HS-27A (cell line): Measurements from ENCODE around the gene ADAMTSL1.

Source experiments
- DNase-seq: peaks from one replicate; pipeline ENCODE4 v3.0.0-alpha.2; 2012; ENCODE audit warnings: low read depth, missing footprints

ADAMTSL1 gene

DNA sequence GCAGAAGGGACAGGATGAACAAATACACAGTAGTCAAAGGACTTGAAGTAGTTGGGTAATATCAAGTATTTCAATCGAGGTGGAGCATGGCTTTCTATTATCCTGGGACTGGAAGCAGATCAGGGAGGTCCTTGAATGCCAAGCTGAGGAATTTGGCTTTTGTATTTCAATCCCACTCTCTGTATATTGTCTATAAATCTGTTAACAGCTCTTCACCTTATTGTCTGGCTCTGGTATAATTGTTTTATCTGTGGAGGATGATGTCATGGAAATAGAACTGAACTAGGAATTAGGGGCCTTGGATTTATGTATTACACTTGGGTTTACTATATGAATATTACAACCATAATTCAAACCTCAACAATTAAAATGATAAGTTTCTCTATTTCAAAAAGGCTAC is 6.3 kb upstream of the ADAMTSL1 start:
- DNase-seq = no peak

DNA sequence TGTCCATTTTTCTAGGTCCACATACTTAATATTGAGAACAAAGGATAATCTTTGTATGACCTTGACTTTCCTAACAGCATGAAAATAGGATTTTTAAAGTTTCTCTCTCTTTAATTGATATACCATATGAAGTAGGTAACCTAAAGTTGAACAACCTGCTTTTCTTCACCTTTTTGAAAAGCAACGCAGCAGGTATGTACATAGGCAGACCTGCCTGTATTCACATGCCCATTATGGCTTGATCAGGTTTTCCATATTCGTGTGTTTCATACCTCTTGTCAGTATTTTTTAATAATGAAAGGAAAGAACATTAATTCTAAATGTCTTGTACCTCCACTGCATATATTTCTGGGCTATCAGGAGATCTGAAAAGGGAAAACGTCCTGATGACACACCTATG is 1.5 kb upstream of the ADAMTSL1 start:
- no peak for DNase-seq

GRCh38 chr9:18472841-18473251 is 1.1 kb upstream of the ADAMTSL1 start:
- DNase-seq = no peak

DNA sequence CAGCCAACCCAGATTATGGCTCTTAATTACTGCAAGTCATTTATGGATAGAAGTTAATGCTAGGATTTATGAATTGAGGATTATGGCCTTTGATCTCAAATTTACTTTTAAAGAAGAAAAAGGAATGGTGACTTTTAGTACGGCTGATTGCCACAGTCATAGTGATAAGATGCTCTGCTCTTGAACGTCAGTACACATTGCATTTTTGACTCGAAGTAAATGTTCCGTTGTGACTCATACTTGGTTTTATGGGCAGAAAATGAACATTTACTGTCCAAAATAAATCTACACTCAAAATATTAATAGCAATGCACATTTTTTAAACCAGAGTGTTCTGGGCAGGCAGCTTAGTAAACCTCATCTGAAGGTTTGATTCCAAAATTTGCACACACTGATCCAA is 830 bp downstream of the ADAMTSL1 start:
- no peak for DNase-seq

GRCh38 chr9:18477121-18477660 is 3.2 kb downstream of the ADAMTSL1 start:
- no peak for DNase-seq

DNA sequence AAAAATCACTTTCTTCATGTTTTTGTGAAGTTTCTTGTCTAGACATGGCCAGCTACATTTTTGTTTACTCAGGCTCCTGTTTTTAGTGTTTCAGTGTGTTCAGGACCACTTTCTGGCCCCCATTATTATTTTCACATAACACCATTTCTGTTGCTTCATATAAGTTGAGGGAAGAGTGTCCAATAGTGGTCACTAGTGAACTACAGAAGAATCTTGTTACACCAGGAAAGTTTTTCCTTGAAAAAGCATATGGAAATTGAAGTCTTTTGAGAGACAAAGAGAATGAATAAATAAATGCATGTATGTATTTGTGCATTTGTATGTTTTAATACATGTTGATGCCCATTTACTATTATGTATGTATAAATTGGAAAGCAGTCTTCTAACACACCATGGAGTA is 3.8 kb downstream of the ADAMTSL1 start:
- no peak for DNase-seq

DNA sequence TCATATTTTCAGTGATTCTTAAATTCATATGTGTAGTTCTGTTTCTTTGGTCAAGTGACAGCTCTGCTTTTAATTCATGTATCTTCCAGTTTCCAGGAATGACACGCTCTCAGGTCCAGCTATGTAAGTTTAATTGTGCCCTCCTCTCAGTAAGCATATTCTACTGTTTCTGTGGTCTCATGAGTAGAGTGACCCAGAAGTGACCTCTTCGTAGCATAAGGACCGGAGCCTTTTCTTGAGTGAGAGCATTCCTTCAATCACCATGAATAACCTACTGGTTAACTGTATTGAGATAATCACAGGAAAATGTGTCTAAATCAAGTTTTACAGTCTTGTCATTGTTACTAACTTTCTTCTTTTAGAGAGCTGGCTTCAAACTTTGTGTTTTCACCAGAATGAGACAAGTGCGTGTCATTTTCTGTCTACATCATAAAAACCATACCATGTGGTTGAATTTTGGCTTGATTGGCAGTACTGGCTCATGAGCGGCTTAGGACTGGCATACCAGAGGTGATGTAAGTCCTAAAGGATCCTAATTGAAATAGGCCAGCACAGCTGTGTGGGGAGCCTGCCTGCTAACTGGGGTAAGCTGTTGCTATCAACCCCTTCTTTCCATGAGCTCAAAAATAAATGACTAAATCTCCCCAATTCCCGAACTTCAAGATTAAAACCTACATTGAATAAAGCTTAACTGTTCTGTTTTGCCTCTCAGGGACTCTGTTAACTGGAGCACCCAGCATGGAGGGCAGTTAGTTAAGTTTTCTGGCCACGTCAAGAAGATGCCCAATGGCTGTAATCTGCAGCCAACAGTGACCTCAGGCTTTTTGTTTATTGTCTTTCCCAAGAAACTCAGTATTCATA is 4.8 kb downstream of the ADAMTSL1 start:
- peak; percentile 74 for DNase-seq

- DNase-seq = no peak
These were observed 5.5 kb downstream of the ADAMTSL1 start for GRCh38 chr9:18479405-18479804.

DNA sequence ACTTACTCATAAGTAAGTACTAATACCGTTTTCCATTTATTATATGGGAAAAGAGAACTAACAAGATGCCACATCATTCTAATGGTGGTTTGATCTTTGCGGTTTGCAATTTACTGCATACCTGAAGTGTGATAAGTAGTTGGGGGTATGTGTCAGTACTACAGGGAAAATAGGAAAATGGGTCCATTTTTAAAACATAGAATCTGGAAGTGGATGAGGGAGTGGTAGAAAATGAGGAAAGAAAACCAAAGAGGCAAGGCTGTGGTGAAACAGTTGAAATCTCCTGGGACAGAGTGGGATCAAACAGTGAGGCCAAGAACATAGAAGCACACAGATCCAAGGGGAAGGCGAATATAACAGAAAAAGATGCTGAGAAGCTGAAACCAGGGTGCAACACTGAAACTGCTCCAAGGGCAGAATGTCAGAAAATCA is 6.7 kb downstream of the ADAMTSL1 start:
- DNase-seq = no peak

- no peak for DNase-seq
These were observed 8.4 kb downstream of the ADAMTSL1 start for GRCh38 chr9:18482371-18482770.

DNA sequence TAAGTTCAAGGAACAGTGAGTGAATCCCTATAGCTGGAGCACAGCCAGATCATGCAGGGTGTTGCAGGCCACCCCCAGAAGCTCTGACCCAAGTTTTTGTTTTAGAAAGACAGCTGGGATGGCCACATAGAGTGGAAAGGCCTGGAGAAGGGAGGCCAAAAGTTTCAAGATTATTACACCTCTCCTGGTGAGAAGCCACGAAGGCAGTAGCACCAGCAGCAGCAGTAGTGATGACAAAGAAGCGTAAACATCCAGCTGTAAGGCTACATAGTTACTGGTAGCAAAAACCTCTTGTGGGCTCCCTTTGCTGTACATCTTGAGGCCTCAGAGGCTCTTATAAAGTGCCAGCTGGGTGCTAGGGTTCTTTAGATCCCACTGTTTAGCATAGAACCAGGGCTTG is 11.8 kb downstream of the ADAMTSL1 start:
- no peak for DNase-seq

- DNase-seq = no peak
These were observed 13.7 kb downstream of the ADAMTSL1 start for GRCh38 chr9:18487611-18488010.

GRCh38 chr9:18488886-18489285 is 14.9 kb downstream of the ADAMTSL1 start:
- no peak for DNase-seq

GRCh38 chr9:18489861-18490260 is 15.9 kb downstream of the ADAMTSL1 start:
- no peak for DNase-seq

GRCh38 chr9:18490641-18491370 is 16.9 kb downstream of the ADAMTSL1 start:
- DNase-seq = peak; percentile 89

GRCh38 chr9:18492612-18493011 is 18.7 kb downstream of the ADAMTSL1 start:
- DNase-seq = peak; percentile 29

- no peak for DNase-seq
These were observed 19.6 kb downstream of the ADAMTSL1 start for GRCh38 chr9:18493451-18493993.

DNA sequence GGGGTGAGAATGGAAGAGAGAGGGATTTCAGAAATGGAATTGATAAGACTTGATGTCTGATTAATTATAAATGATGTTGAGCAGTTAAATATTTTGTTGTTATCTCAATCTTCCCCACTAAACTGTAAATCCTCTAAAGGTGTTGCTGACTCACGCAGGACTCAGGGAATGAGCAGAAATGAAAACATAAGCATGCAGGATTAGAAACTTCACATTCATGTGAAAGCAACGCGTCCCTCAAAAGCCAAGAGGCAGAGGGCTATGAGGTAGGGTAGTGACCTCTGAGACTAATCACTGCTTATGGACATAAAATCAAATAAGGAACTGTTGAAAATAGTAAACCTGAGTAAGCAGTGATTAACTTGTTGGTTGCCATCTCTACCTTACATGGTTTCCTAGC is 21.1 kb downstream of the ADAMTSL1 start:
- no peak for DNase-seq

GRCh38 chr9:18496256-18497000 is 22.5 kb downstream of the ADAMTSL1 start:
- DNase-seq = no peak

DNA sequence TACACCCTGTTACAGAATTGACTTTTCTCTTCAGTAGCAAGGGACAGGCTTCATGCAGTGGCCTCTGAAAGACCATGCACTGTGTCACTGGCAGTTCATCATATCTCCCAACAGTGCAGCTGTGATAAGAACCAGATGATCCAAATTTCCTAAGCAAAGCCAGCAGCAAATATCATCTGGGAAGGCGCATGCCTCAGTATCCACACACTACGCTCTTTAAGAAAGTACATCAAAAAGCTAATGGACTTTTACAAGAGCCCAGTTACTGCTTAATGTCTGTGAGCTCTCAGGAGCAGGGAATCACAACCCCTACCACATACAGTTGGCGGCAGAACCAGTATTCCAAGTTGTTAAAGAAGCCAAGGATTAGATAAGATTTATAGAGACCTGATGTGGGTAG is 25.1 kb downstream of the ADAMTSL1 start:
- DNase-seq = no peak

DNA sequence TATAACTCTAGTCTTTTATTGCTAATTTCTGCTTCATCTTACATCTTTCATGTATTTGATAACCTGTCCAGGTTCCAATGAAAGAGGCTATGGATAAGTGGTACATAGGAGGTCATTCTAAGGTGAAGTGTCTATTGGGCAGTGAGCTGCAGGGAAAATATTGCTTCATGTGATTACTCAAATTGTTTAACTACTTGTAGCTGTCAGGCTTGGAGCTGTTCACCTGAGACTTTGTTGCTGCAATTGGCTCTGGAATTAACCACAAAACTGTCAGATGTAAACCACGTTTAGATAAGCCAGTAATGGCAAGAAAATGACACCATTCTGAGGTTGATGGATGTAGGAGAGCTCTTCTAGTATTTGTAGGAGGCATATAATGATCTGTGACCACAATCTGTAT is 26.0 kb downstream of the ADAMTSL1 start:
- DNase-seq = no peak

GRCh38 chr9:18500451-18500850 is 26.5 kb downstream of the ADAMTSL1 start:
- DNase-seq = no peak
